ENCODE data around the gene KCNH3. TPM values are rescaled to one million over a fixed set of nuclear protein-coding genes. Genes with fewer than 3 reads are reported as not detected.
A peak's percentile ranks its signal among the peaks of the same experiment; 100 is the strongest.

KCNH3 gene
- total RNA-seq, 4 donors from 2014 or later, result 0.63 to 1.7 (median 0.79) TPM

- ATAC-seq (ENCODE audit: low FRiP score) (no peak), DNase-seq (ENCODE audit: low spot score) (no peak)
- TF ChIP-seq CTCF (IDR thresholded peaks at IDR 0.05), result no peak
Measured at GRCh38 chr12:49578471-49579112, 39.8 kb downstream of the KCNH3 start.

- DNase-seq (ENCODE audit: low spot score) (peak; percentile 41), ATAC-seq (ENCODE audit: low FRiP score) (peak; percentile 90)
- no peak for TF ChIP-seq CTCF (IDR thresholded peaks at IDR 0.05)
Measured at GRCh38 chr12:49580572-49581535, 42.0 kb downstream of the KCNH3 start.

- no peak for TF ChIP-seq CTCF (IDR thresholded peaks at IDR 0.05)
- ATAC-seq (ENCODE audit: low FRiP score), result no peak
- no peak for DNase-seq (ENCODE audit: low spot score)
Measured at GRCh38 chr12:49582201-49582600, 43.4 kb downstream of the KCNH3 start.

- DNase-seq (ENCODE audit: low spot score), result no peak
- ATAC-seq (ENCODE audit: low FRiP score), result no peak
- no peak for TF ChIP-seq CTCF (IDR thresholded peaks at IDR 0.05)
Measured at GRCh38 chr12:49582850-49583249, 44.0 kb downstream of the KCNH3 start.

GRCh38 chr12:49583366-49584094, 44.7 kb downstream of the KCNH3 start:
- no peak for ATAC-seq (ENCODE audit: low FRiP score)
- DNase-seq (ENCODE audit: low spot score), result no peak
- no peak for TF ChIP-seq CTCF (IDR thresholded peaks at IDR 0.05)

- TF ChIP-seq CTCF (IDR thresholded peaks at IDR 0.05), result no peak
- DNase-seq (ENCODE audit: low spot score) (no peak), ATAC-seq (ENCODE audit: low FRiP score) (no peak)
Measured at GRCh38 chr12:49584591-49584990, 45.8 kb downstream of the KCNH3 start.
